ENCODE data around the gene TBPL2. TPM values are rescaled to one million over a fixed set of nuclear protein-coding genes. Genes with fewer than 3 reads are reported as not detected.

The TBPL2 gene
- total RNA-seq, 1 donor from 2014 or later = not detected

GRCh38 chr14:55377236-55377635 lies 63.2 kb downstream of the TBPL2 start:
- FAIRE-seq = no peak
- Histone ChIP-seq H3K27me3 (ENCODE audit: control insufficient read depth, insufficient read depth, low read length) (no peaks in the 10 kb centered on the region), H3K4me3 (ENCODE audit: low read depth, low read length) (no peak overlapping the region), H3K36me3 (ENCODE audit: control insufficient read depth, insufficient read depth, low read length) (peaks cover 7% of the 10 kb centered on the region)
- no peak for DNase-seq (ENCODE audit: low read depth)
- TF ChIP-seq CTCF (IDR thresholded peaks at IDR 0.05; ENCODE audit: insufficient read depth, low read length, severe bottlenecking) = no peak

GRCh38 chr14:55374771-55375170 lies 65.6 kb downstream of the TBPL2 start:
- DNase-seq (ENCODE audit: low read depth) = no peak
- H3K27me3 ChIP-seq (ENCODE audit: control insufficient read depth, insufficient read depth, low read length) = no peaks in the 10 kb centered on the region
- TF ChIP-seq CTCF (IDR thresholded peaks at IDR 0.05; ENCODE audit: insufficient read depth, low read length, severe bottlenecking) = no peak
- FAIRE-seq = no peak
- H3K36me3 ChIP-seq (ENCODE audit: control insufficient read depth, insufficient read depth, low read length) = peaks cover 1% of the 10 kb centered on the region
- H3K4me3 ChIP-seq (ENCODE audit: low read depth, low read length) = no peak overlapping the region

- H3K4me3 ChIP-seq (ENCODE audit: low read depth, low read length) = no peak overlapping the region
- FAIRE-seq (no peak), DNase-seq (ENCODE audit: low read depth) (peak; percentile 77)
- no peak for TF ChIP-seq CTCF (IDR thresholded peaks at IDR 0.05; ENCODE audit: insufficient read depth, low read length, severe bottlenecking)
- no peaks in the 10 kb centered on the region for H3K27me3 ChIP-seq (ENCODE audit: control insufficient read depth, insufficient read depth, low read length)
- peaks cover 3% of the 10 kb centered on the region for H3K36me3 ChIP-seq (ENCODE audit: control insufficient read depth, insufficient read depth, low read length)
Measured at GRCh38 chr14:55373784-55374705, 66.4 kb downstream of the TBPL2 start.

GRCh38 chr14:55372825-55373224 lies 67.6 kb downstream of the TBPL2 start:
- Histone ChIP-seq H3K27me3 (ENCODE audit: control insufficient read depth, insufficient read depth, low read length) (no peaks in the 10 kb centered on the region), H3K4me3 (ENCODE audit: low read depth, low read length) (no peak overlapping the region), H3K36me3 (ENCODE audit: control insufficient read depth, insufficient read depth, low read length) (peaks cover 3% of the 10 kb centered on the region)
- no peak for FAIRE-seq
- DNase-seq (ENCODE audit: low read depth) = no peak
- TF ChIP-seq CTCF (IDR thresholded peaks at IDR 0.05; ENCODE audit: insufficient read depth, low read length, severe bottlenecking) = no peak

- Histone ChIP-seq H3K36me3 (ENCODE audit: control insufficient read depth, insufficient read depth, low read length) (peaks cover 3% of the 10 kb centered on the region), H3K27me3 (ENCODE audit: control insufficient read depth, insufficient read depth, low read length) (no peaks in the 10 kb centered on the region), H3K4me3 (ENCODE audit: low read depth, low read length) (no peak overlapping the region)
- no peak for FAIRE-seq
- TF ChIP-seq CTCF (IDR thresholded peaks at IDR 0.05; ENCODE audit: insufficient read depth, low read length, severe bottlenecking) = no peak
- DNase-seq (ENCODE audit: low read depth) = no peak
Measured at GRCh38 chr14:55372423-55372822, 68.0 kb downstream of the TBPL2 start.
